ENCODE results near the gene RTEL1. TPM values are rescaled to one million over a fixed set of nuclear protein-coding genes. Genes with fewer than 3 reads are reported as not detected.
"Not testable (repeated sequence)": the region's sequence is repeated elsewhere in the genome, so short reads cannot be mapped to it uniquely, and the experiment has no call there.

The RTEL1 gene
- total RNA-seq, 4 donors from 2014 or later = 14.1 to 87.4 (median 54.2) TPM

GRCh38 chr20:63655249-63655648 is 2.9 kb upstream of the RTEL1 start:
- intact Hi-C loops (cut with DNase I) = no loop called here
- DNase-seq = no peak
- Histone ChIP-seq H3K4me3 (replicated peaks in 1 of 3) (no peak overlapping the region), H3K27me3 (no peaks in the 10 kb centered on the region), H3K4me1 (peaks cover 27 to 40% of the 10 kb centered on the region in 2 donors), H3K36me3 (no peaks in the 10 kb centered on the region), H3K27ac (no peak overlapping the region), H3K9me3 (no peaks in the 10 kb centered on the region)
- TF ChIP-seq POLR2A (IDR thresholded peaks at IDR 0.05) (no peak), CTCF (IDR thresholded peaks at IDR 0.05) (no peak)
- 89 to 92% methylated on average over 3 to 4 of the region's 4 CpGs for WGBS, 2 donors

GRCh38 chr20:63656451-63656850 is 1.7 kb upstream of the RTEL1 start:
- intact Hi-C loops (cut with DNase I) = no loop called here
- Histone ChIP-seq H3K4me1 (peaks cover 27 to 36% of the 10 kb centered on the region in 2 donors), H3K27me3 (no peaks in the 10 kb centered on the region), H3K27ac (no peak overlapping the region), H3K36me3 (peaks cover 0 to 4% of the 10 kb centered on the region in 2 donors), H3K9me3 (no peaks in the 10 kb centered on the region), H3K4me3 (replicated peaks in 1 of 3) (no peak overlapping the region)
- DNase-seq = no peak
- no peak for TF ChIP-seq CTCF (IDR thresholded peaks at IDR 0.05)
- TF ChIP-seq POLR2A (IDR thresholded peaks at IDR 0.05) = no peak
- WGBS, 2 donors = 80 to 92% methylated on average over 3 of the region's 3 CpGs

- Histone ChIP-seq H3K9me3 (no peaks in the 10 kb centered on the region), H3K4me3 (replicated peaks in 1 of 3) (peak overlapping the region in 1 of 3 donors; percentile 53), H3K27ac (peak overlapping the region; percentile 49 to 86 (median 76)), H3K36me3 (peaks cover 7 to 9% of the 10 kb centered on the region in 2 donors), H3K27me3 (no peaks in the 10 kb centered on the region), H3K4me1 (peaks cover 21 to 26% of the 10 kb centered on the region in 2 donors)
- no peak for TF ChIP-seq POLR2A (IDR thresholded peaks at IDR 0.05)
- TF ChIP-seq CTCF (IDR thresholded peaks at IDR 0.05) = no peak
- intact Hi-C loops (cut with DNase I) = no loop called here
- WGBS, 2 donors = 40 to 59% methylated on average over 12 to 22 of the region's 31 CpGs
- DNase-seq = no peak
Measured at GRCh38 chr20:63657260-63657936, 714 bp upstream of the RTEL1 start.

- TF ChIP-seq CTCF (IDR thresholded peaks at IDR 0.05) = no peak
- no peak for TF ChIP-seq POLR2A (IDR thresholded peaks at IDR 0.05)
- peak in 1 of 2 donors; percentile 25 for DNase-seq
- intact Hi-C loops (cut with DNase I) = no loop called here
Measured at GRCh38 chr20:63658749-63659187, 656 bp downstream of the RTEL1 start.

GRCh38 chr20:63659370-63659769 is 1.3 kb downstream of the RTEL1 start:
- Histone ChIP-seq H3K9me3 (no peaks in the 10 kb centered on the region), H3K27ac (peak overlapping the region in 1 of 3 donors; percentile 86), H3K4me3 (replicated peaks in 1 of 3) (peak overlapping the region in 1 of 3 donors; percentile 53), H3K4me1 (peaks cover 17% of the 10 kb centered on the region in 2 donors), H3K36me3 (peaks cover 18 to 23% of the 10 kb centered on the region in 2 donors), H3K27me3 (no peaks in the 10 kb centered on the region)
- WGBS, 2 donors = 58 to 63% methylated on average over 13 of the region's 13 CpGs
- intact Hi-C loops (cut with DNase I) = no loop called here
- no peak for DNase-seq
- TF ChIP-seq POLR2A (IDR thresholded peaks at IDR 0.05) (no peak), CTCF (IDR thresholded peaks at IDR 0.05) (no peak)

More at GRCh38 chr20:63658749-63659187, 656 bp downstream of the RTEL1 start:
- peaks cover 18 to 23% of the 10 kb centered on the region in 2 donors for H3K36me3 ChIP-seq
- WGBS, 2 donors = 0 to 4% methylated on average over 9 to 17 of the region's 25 CpGs
- no peaks in the 10 kb centered on the region for H3K9me3 ChIP-seq
- peak overlapping the region in 2 of 3 donors; percentile 76 to 86 for H3K27ac ChIP-seq
- H3K4me1 ChIP-seq = peaks cover 19 to 21% of the 10 kb centered on the region in 2 donors
- no peaks in the 10 kb centered on the region for H3K27me3 ChIP-seq
- H3K4me3 ChIP-seq (replicated peaks in 1 of 3) = peak overlapping the region; percentile 3 to 80 (median 53)

GRCh38 chr20:63660174-63660573 is 2.1 kb downstream of the RTEL1 start:
- 89 to 93% methylated on average over 10 of the region's 10 CpGs for WGBS, 2 donors
- H3K27ac ChIP-seq; H3K9me3 ChIP-seq; H3K27me3 ChIP-seq; H3K4me3 ChIP-seq (replicated peaks in 1 of 3); DNase-seq; intact Hi-C loops (cut with DNase I): not testable (repeated sequence)
- Histone ChIP-seq H3K4me1 (peaks cover 16 to 17% of the 10 kb centered on the region in 2 donors), H3K36me3 (peaks cover 18 to 23% of the 10 kb centered on the region in 2 donors)
